OCI-LY3 (cell line): ENCODE results near the gene CAMK2B.

ENCODE experiments used
- CTCF ChIP-seq: fragments of 200-600, 300-600 bp; sonication (generic); IDR thresholded peaks from 2 replicates; pipeline ENCODE4 v1.5.1; 2014; ENCODE audit warnings: antibody characterized with exemption, low read length, low read depth
- EZH2phosphoT487 ChIP-seq: fragments of 200-600 bp; shearing (Covaris generic); IDR thresholded peaks from 2 replicates; pipeline ENCODE4 v1.6.1; 2018; ENCODE audit warnings: antibody characterized with exemption, mixed run types, low read depth

GRCh38 chr7:44320141-44320540 lies 5.3 kb downstream of the CAMK2B start:
- TF ChIP-seq EZH2phosphoT487 (no peak), CTCF (no peak)
